GM18867 (cell line): ENCODE measurements around the gene LLCFC1.
A peak's percentile ranks its signal among the peaks of the same experiment; 100 is the strongest.

ENCODE experiments used
- ATAC-seq: cut with Tn5 transposase; IDR thresholded peaks from one replicate; pipeline ENCODE4 v1.9.1; 2021; ENCODE audit warnings: mild to moderate bottlenecking, moderate library complexity; ENCODE audit not compliant: unreplicated experiment

Gene LLCFC1

DNA sequence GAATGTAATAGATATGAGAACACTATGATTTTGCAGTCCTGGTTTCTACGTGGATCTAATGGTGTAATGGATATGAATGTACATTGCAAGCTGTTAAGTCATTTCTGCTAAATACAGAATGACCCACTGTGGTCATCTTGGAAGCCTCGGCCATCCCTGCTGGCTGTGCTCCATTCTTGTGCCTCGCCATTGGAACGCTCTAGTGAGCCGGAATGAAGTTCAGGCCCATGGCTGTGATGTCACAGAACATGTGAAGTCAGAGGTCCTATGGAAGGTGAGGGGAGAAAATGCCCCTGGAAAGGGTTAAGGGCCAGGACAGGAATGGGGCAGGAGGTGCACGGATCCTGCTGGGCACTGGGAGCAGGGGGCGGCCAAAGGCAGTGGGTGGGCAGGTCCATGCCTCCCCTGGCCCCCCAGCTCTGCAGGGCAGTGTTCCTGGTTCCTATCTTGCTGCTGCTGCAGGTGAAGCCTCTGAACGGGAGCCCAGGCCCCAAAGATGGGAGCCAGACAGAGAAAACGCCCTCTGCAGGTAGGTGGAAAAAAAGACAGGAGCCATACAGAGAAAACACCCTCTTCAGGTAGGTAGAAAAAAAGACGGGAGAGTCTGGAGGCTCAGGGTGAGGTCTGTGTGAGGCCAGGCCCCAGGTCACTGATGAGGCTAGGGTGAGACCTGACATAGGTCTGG, at the start of gene LLCFC1:
Gene LLCFC1 (plus strand): TSS at position 259 of the 685 bp plus-strand sequence. CDS start 138 bp downstream, at position 397.
- ATAC-seq = peak; percentile 51

DNA sequence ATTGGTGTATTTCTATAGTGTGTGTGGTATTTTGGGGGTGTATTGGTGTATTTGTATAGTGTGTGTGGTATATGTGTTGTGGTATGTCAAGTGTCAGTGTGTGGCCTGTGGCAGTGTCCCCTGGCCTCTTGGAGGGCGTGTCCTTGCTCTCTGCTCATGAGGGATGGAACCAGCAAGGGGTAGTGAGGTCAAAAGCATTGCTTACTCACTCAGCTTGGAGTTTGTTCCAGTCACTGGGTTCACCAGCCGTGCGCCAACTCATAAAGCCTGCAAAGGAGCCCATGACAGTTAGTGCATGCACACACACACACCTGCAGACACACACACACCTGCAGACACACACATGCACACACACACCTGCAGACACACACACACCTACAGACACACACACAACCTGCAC, 49.5 kb upstream of the LLCFC1 start:
- ATAC-seq = no peak

- no peak for ATAC-seq
These were observed 48.3 kb upstream of the LLCFC1 start for GRCh38 chr7:142890874-142891485.

DNA sequence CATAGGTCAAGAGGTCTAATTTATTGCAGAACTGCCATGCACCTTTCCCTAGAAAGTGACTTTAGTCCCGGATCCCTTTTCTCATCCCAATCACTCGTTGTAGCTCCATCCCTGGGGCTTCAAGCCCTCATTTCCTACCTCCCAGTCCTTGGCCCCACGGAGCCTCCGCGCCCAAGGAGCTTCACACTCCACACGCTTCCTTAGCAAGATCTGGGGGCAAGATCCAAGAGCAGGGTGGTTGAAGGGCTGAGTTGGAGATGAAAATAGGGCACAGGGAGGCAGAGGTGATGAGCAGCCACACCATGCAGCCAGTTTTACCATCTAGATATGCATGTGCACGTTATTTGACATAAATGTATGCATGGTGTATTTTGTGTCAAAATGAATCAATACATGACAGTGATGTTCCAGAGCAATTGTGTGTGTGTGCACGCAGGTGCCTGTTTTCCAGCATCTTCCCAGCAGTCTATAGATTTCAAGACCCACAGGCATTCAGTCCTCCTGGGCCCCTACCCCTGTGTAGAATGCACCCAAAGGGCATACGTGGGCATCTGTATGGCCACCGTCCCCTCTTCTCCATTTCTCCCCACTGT, 47.7 kb upstream of the LLCFC1 start:
- no peak for ATAC-seq

DNA sequence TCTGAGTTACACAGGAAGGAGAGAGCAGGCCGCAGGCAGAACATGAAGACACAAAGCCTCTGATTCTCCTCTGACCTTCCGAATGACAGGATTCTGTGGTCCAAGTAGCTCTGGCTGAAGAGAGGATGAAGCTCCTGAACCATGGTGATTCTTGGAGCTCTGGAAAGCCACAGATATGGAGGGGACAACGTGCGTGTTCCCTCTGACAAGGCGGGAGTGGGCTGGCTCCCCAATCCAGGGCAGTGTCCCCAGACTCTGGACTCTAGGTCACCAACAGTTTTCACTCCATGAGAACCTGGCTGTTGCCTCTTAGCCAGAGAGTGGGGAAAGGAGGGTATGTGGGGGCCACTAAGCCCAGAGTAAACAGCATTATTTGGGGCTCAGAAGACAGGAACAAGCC, 46.3 kb upstream of the LLCFC1 start:
- no peak for ATAC-seq

DNA sequence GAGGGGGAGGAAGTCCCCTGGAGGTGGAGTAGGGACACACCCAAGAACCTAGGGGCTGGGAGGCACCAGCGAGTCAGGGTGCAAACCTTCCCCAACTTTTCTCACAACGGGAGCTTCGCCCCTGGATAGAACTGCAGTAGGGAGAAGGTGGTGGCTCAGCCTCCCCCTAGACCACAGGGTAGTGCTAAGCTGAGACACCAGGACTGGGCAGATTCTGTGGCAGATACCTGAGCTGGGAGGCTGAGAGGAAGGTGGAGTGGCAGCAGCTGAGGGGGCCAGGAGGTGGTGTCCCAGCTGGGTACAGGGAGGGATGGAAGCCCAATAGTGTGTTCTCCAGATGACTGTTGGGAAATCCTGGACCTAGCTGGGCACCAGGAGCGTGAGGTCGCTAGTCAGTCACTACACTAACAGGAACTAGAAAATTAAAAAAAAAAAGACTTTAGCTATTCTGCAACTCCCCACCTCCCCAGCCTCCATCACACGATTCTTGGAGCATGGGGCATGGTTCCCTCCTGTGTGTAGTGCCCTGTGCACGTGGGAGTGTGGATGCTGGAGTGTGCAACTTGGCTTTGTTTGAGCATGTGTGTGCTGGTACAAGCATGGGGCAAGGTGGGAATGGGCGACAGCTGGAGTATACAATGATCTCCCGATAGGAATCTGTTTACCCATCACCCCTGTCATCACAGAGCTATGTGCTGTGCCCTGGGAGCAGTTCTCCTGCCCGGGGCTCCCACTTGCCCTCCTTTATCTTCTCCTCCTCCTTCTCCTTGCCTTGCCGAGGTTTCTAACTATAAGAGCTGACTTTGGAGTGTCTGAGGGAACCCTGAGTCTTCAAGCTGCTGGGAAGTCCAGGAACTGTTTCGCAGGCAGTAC, 44.9 kb upstream of the LLCFC1 start:
- ATAC-seq = no peak

DNA sequence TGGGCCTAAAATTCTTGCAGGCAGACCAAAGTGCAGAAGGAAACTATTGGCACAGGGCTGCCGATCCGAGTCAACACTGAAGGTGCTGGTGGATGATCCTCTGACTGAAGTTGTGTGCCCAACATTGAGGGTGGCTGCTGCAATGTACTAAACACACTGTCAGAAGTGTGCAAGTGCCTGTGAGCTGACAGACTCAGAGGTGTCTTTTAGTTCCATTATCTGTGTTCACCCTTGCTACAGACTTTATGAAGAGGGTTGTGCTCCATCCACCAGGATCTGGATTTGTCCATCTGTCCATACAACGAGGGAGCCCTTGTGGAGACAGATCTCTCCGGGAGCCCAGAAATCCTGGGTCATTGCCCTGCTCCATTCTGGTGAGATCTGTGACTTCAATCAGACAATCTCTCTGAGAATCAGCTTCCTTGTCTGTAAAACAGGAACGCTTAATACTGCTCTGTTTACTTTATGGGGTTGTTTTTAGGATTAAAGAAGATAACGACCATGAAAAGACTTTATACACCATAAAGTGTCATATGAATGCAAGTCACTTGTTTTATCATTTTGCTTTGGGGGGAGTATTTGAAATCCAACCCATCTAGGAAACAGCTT, 44.2 kb upstream of the LLCFC1 start:
- no peak for ATAC-seq

DNA sequence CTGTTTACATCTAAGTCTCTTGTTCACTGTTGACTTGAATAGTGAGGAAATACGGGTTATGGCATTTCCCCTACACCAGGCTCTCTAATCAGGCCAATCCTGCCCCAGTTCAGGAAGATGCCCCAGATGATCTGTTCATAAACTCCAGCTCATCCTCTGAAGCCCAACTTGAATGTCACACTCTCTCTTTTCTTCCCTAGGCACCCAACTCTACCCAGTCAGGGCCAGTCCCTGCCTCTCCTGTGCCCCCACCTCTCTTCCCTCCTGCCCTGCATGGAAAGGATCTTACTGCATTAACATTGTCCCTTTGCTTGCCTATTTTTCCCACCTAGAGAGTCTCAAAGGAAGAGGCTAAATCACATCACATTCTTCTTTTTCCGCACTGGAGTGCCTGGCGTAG, 43.1 kb upstream of the LLCFC1 start:
- ATAC-seq = no peak

DNA sequence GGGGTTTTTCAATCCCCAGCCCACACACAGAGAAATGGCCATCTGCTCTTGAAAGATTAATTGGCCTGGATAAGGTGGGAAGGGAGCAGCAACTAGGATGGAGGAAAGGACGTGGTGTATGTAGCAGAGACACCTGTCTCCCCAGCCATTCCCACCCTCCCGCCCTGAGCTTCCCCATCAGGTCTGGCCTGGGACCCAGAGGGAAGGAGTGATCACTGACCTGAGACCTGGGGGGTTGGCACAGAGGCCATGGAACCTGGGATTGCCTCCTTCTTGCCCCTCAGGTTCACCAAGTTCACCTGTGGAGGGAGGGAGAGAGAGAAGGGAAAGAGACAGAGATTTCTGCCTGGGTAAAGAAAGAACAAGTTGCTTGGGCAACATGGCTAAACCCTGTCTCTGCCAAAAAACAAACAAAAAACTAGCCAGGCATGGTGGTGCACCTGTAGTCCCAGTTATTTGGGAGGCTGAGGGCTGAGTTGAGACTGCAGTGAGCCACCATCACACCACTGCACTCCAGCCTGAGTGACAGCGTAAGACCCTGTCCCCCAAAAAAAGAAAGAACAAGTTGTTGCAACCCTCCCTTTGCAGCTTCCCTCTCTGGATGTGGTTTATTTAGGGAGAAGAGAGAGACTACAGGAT, 42.4 kb upstream of the LLCFC1 start:
- ATAC-seq = no peak

DNA sequence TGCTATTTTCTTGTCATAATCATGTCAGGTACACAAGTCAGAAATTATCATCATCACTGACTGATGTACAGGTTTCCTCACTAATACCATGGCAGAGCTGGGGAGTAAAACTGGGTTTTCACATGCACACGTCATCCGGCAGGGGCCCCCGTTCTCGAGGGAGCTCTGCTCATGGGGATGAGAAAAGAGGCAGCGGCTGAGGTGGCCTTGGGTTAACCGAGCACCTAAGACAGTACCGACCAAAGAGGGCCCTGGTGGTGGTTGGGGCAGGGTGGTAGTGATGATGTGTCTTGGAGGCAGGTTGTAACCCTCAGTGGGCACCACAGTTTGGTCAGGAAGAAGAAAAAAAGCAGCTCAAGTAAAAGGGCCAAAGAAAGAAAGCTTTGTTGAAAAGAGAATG, 41.6 kb upstream of the LLCFC1 start:
- no peak for ATAC-seq

- ATAC-seq = no peak
These were observed 40.7 kb upstream of the LLCFC1 start for GRCh38 chr7:142898377-142899170.

DNA sequence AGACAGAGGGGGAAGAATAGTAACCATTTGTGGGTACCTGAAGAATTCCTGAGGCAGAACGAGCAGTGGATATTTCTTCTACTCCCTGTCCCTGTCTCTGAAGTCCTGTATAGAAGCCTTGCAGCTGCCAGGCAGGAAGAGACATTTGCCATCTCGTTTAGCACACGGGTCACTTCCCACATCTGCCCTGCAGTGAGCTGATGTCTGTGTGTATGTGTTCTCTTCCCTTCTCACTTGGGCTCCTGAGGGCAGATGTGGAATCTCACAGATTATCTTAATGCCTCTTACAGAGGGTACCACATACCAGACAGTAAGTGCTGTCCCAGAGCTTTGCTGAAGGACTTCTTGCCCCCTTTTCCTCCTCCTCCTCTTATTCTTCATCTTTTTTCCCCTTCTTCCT, 39.6 kb upstream of the LLCFC1 start:
- no peak for ATAC-seq

DNA sequence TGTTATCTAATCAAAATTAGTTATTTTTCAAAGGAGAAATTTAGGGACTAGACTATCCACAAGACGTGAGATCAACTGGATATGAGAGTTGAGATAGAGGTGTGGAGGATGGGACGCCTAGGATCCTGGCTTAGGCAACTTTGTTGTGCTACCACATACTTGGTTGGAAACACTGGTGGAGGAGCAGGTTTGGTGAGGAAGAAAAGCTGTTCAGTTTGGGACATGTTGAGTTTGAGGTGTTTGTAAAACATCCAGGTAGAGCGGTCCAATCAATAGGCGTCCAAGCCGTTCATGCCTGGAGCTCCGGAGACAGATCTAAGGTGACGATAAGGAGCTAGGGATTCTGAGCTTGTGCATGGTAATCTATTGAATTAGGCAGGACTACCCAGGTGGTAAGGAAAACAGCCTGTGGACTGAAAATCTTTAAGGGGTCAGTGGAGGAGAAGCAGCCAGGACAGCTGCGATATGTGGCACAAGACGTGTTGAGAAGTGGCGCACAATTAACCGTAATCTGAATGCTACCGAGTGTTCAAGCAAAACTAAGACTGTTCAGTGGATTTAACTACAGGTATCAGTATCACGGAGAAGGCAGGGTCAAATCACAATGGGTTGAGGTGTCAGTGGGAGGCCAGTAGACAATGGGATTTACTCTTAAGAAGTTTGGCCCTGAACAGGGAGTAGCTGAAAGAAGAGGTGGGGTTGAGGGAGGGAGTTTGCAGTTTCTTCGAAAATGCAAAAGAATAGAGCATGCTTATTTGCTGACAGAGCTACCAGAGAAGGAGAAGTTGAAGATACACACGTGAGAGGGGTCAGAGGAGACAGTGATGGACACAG, 37.6 kb upstream of the LLCFC1 start:
- ATAC-seq = no peak

DNA sequence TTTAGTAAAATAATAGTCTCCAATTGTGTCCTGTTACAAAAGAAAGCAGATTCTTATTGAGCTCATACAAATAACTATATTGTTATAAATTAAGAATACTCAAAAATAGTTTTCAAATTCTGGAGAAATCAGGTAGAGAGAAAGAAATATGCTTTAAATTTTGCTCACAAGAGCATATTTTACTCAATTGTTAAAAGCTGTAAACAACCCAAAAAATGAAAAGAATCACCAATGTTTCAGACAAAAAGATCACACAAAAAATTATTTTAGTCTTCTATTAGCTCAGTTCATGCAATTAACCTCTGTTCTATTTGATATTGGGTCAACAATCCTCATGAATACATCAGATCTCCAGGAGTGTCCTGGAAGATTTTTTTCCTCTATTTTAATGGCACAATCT, 35.2 kb upstream of the LLCFC1 start:
- ATAC-seq = no peak

GRCh38 chr7:142905759-142906158, 33.5 kb upstream of the LLCFC1 start:
- ATAC-seq = no peak

- no peak for ATAC-seq
These were observed 32.6 kb upstream of the LLCFC1 start for GRCh38 chr7:142906643-142907042.

DNA sequence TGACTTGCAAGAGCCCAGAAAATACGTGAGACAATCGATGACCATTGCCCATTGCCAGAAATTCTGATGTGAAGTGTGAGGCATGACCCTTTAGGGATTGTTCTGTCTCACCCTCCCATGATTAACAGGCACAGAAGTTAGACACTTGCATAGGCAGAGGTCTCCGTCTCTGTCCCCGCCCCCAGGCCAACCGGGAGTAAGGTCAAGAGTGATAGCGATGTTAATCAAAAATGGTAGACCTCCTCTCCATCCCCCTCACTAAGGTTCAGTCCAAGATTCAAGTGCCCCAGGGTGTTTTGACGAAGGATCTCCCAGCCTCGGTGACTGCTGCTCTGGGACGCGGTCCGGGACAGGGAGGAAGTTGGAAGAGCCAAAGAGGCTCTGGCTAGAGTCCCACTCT, 31.0 kb upstream of the LLCFC1 start:
- ATAC-seq = no peak

- peak; percentile 76 for ATAC-seq
These were observed 30.1 kb upstream of the LLCFC1 start for GRCh38 chr7:142908921-142909890.
